Measurements from ENCODE around the gene MAP1LC3B2. TPM values are rescaled to one million over a fixed set of nuclear protein-coding genes. Genes with fewer than 3 reads are reported as not detected.

Gene MAP1LC3B2
- total RNA-seq, 4 donors from 2014 or later: 0.76 TPM; not detected in 2

DNA sequence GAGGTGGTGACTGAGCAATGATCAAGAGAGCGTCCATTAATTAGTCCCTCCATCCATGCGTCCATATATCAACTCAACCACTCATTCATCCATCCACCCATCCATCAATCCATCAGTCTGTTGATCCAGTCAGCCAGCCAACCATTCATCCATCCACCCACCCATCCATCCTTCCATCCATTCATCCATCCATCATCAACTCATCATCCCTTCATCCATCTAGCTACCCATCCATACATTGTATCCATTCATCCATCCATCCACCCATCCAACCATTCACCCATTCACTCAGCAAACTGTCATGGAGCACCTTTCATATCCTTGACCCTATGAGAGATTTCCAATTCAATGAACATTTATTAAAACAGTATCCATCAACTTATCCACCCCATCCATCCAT lies 28.1 kb downstream of the MAP1LC3B2 start:
- TF ChIP-seq, protein P1, sequence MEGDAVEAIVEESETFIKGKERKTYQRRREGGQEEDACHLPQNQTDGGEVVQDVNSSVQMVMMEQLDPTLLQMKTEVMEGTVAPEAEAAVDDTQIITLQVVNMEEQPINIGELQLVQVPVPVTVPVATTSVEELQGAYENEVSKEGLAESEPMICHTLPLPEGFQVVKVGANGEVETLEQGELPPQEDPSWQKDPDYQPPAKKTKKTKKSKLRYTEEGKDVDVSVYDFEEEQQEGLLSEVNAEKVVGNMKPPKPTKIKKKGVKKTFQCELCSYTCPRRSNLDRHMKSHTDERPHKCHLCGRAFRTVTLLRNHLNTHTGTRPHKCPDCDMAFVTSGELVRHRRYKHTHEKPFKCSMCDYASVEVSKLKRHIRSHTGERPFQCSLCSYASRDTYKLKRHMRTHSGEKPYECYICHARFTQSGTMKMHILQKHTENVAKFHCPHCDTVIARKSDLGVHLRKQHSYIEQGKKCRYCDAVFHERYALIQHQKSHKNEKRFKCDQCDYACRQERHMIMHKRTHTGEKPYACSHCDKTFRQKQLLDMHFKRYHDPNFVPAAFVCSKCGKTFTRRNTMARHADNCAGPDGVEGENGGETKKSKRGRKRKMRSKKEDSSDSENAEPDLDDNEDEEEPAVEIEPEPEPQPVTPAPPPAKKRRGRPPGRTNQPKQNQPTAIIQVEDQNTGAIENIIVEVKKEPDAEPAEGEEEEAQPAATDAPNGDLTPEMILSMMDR (IDR thresholded peaks at IDR 0.05): no peak
- TF ChIP-seq POLR2A (IDR thresholded peaks at IDR 0.05): no peak
- intact Hi-C loops (cut with DNase I): no loop called here
- Histone ChIP-seq H3K36me3 (no peaks in the 10 kb centered on the region), H3K4me3 (no peak overlapping the region), H3K9me3 (peaks cover 0 to 8% (median 7%) of the 10 kb centered on the region in 3 donors), H3K27me3 (no peaks in the 10 kb centered on the region), H3K27ac (no peak overlapping the region), H3K4me1 (peaks cover 9 to 21% (median 10%) of the 10 kb centered on the region in 3 donors)
- WGBS, 2 donors: 92 to 94% methylated on average over 2 of the region's 2 CpGs
- no peak for DNase-seq

DNA sequence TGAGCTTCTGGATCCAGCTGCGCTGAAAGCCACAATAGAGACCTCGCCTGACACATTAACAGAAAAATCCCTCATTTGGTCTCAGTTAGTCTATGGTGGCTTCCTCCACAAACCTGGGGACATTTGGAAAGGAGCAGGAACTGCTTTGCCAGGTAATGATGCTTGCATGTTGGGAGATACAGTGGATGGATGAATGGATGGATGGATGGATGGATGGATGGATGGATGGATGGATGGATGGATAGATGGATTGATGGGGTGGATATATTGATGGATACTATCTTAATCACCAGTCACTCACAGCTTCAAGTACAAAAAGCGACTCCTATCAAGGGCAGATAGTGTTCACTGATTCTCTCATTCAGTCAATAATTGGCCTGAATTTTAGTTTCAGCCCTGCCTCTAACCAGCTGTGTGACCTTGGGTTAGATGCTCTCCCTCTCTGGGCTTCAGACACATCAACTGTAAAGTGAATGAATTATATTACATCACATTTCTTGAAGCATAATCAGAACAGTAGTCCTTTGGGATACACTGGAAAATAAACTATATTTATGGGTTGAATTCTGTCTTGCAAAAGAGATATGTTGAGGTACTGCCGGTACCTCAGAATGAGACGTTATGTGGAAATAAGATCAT lies 29.3 kb downstream of the MAP1LC3B2 start:
- TF ChIP-seq, protein P1 (IDR thresholded peaks at IDR 0.05): no peak
- TF ChIP-seq POLR2A (IDR thresholded peaks at IDR 0.05): no peak
- no peak overlapping the region for H3K4me3 ChIP-seq
- H3K27me3 ChIP-seq: no peaks in the 10 kb centered on the region
- peaks cover 17 to 30% (median 18%) of the 10 kb centered on the region in 3 donors for H3K4me1 ChIP-seq
- H3K36me3 ChIP-seq: no peaks in the 10 kb centered on the region
- intact Hi-C loops (cut with DNase I): no loop called here
- peaks cover 0 to 8% (median 7%) of the 10 kb centered on the region in 3 donors for H3K9me3 ChIP-seq
- no peak for DNase-seq
- WGBS, 2 donors: 91 to 93% methylated on average over 4 to 5 of the region's 5 CpGs
- H3K27ac ChIP-seq: no peak overlapping the region

DNA sequence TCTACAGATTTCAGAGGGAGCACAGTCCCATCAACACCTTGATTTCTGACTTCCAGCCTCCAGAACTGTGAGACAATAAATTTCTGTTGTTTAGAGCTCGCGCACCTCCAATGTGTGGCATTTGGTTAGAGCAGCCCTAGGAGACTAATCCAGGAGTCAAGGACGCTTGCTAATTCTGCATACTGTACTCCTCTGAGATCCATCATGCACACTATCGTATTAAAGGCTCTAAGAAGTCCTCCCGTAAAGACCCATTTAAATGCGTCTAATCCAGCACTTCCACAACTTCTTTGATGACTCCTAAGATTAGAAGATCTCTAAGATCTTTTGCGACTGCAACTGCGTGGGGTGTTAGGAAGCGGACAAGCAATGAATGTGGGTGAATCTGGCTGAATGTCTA lies 30.4 kb downstream of the MAP1LC3B2 start:
- peaks cover 17 to 36% (median 20%) of the 10 kb centered on the region in 3 donors for H3K4me1 ChIP-seq

DNA sequence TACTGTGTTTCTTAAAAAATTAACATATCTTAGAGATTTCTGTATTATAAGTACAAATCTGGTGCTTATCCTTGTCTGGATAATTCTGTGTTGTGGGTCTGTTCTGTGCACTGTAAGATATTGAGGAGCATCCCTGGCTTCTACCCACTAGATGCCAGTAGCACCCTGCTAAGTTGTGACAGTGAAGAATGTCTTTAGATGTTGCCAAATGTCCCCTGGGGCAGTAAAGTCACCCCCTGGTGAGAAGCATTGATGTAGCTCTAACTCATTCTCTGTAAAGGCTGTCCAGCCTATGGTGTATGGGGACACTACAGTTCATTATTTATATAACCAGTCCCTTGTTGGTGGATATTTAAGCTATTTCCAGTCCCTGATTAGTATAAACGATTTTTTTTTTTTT lies 31.4 kb downstream of the MAP1LC3B2 start:
- intact Hi-C loops (cut with DNase I): loop anchor here (10.0 kb wide), 1 partner anchor 316 kb away; the partner anchor contains the start of gene MED13L
- Histone ChIP-seq H3K4me3 (no peak overlapping the region), H3K27ac (no peak overlapping the region), H3K4me1 (peaks cover 17 to 41% (median 23%) of the 10 kb centered on the region in 3 donors), H3K36me3 (no peaks in the 10 kb centered on the region), H3K9me3 (no peaks in the 10 kb centered on the region), H3K27me3 (no peaks in the 10 kb centered on the region)
- DNase-seq: no peak
- TF ChIP-seq POLR2A (IDR thresholded peaks at IDR 0.05): no peak
- TF ChIP-seq, protein P1 (IDR thresholded peaks at IDR 0.05): no peak
- whole genome bisulfite sequencing, 2 donors: 0 to 13% methylated on average over 1 of the region's 1 CpG

More for the DNA sequence above, 30.4 kb downstream of the MAP1LC3B2 start:
- WGBS, 2 donors: 91% methylated on average over 9 of the region's 9 CpGs
- intact Hi-C loops (cut with DNase I): no loop called here
- no peak for DNase-seq
- Histone ChIP-seq H3K4me3 (no peak overlapping the region), H3K36me3 (no peaks in the 10 kb centered on the region), H3K27me3 (no peaks in the 10 kb centered on the region), H3K9me3 (peaks cover 0 to 8% (median 6%) of the 10 kb centered on the region in 3 donors), H3K27ac (no peak overlapping the region)
- TF ChIP-seq, protein P1 (IDR thresholded peaks at IDR 0.05): no peak
- no peak for TF ChIP-seq POLR2A (IDR thresholded peaks at IDR 0.05)

DNA sequence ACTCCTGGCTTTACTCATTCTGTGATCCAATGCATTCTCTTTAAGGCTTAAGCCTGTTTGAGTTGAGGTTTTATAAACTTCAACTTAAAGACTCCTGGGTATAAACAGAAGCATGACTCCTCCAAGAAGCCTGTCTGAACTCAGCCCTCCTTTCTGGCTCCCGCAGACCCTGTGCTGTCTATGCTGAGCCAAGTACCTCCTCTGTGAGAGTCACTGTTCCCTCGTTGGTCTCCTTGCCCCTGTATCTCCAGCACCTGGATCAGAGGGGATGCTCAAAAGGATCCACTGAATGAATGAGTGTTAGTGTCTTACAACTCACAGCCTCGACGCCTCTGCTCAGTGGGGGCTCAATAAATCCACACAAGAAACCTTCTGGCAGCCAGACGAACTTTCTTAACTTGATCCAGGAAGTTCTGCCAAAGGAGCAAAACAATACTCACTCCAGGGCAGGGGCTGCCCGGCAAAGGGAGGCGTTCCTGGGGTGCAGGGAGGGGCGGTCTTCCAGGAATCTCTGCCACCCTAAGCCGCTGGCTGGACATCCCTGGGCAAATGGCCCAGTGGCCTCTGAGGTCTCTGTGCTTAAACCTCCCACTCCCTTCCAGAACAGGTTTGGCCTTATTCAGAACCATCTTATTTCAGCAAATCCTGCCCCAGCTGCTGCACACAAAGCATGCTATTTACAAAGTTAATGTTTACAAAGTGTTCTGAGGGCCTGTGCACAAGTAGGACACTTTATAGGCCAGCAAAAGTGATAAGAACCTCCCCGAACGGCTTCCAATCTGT lies 32.9 kb downstream of the MAP1LC3B2 start:
- peak overlapping the region; percentile 70 to 84 (median 82) for H3K27ac ChIP-seq
- H3K4me3 ChIP-seq: peak overlapping the region in 2 of 4 donors; percentile 1 to 34
- H3K9me3 ChIP-seq: no peaks in the 10 kb centered on the region
- no peak for TF ChIP-seq POLR2A (IDR thresholded peaks at IDR 0.05)
- TF ChIP-seq, protein P1 (IDR thresholded peaks at IDR 0.05): no peak
- H3K4me1 ChIP-seq: peaks cover 17 to 41% (median 23%) of the 10 kb centered on the region in 3 donors
- H3K36me3 ChIP-seq: no peaks in the 10 kb centered on the region
- intact Hi-C loops (cut with DNase I): loop anchor here (10.0 kb wide), 1 partner anchor 317 kb away; the partner anchor contains the start of gene MED13L
- DNase-seq: no peak
- H3K27me3 ChIP-seq: no peaks in the 10 kb centered on the region
- WGBS, 2 donors: 11 to 27% methylated on average over 5 to 6 of the region's 11 CpGs

All from esophagus squamous epithelium (tissue), 5 donors.